Cardiac muscle cell (in vitro differentiated cells and primary cell): Measurements from ENCODE around the gene FAR2. TPM values are rescaled to one million over a fixed set of nuclear protein-coding genes. Genes with fewer than 3 reads are reported as not detected.
A peak's percentile ranks its signal among the peaks of the same experiment; 100 is the strongest.

ENCODE experiments used
- DNase-seq, 2 donors: peaks; one replicate each; pipeline versions ENCODE4 v3.0.0 to v3.0.0-alpha.2; 2010 to 2017; ENCODE audit warnings: low read depth in 1 of 2, low spot score in 1 of 2
- H3K27ac ChIP-seq: fragments of 200-600 bp; sonication (generic); 2 replicates; pipeline ENCODE4 v1.5.1; 2016
- H3K27me3 ChIP-seq: fragments of 200-600 bp; sonication (generic); 2 replicates; pipeline ENCODE4 v1.6.0; 2016; ENCODE audit warnings: control low read depth
- H3K36me3 ChIP-seq: fragments of 200-600 bp; sonication (generic); 2 replicates; pipeline ENCODE4 v1.5.1; 2016; ENCODE audit warnings: control low read depth
- H3K4me1 ChIP-seq: fragments of 200-600 bp; sonication (generic); 2 replicates; pipeline ENCODE4 v1.8.1; 2017; ENCODE audit warnings: low read depth, mild to moderate bottlenecking, mixed run types
- H3K4me3 ChIP-seq: fragments of 200-600 bp; sonication (generic); 2 replicates; pipeline ENCODE4 v1.5.1; 2016; ENCODE audit warnings: mild to moderate bottlenecking
- H3K9me3 ChIP-seq: fragments of 200-600 bp; sonication (generic); 2 replicates; pipeline ENCODE4 v1.5.1; 2017; ENCODE audit warnings: low read depth, mild to moderate bottlenecking, control low read depth
- CTCF ChIP-seq: IDR thresholded peaks from 2 replicates; pipeline ENCODE4 v1.5.1; 2012; ENCODE audit warnings: low read depth, mild to moderate bottlenecking, low read length
- polyA plus RNA-seq: library from polyadenylated mRNA; unstranded; fragments of >200 nt; fragmentation: Nextera tagmentation; extraction: Ambion mirVana; gene quantifications from 2 replicates; pipeline ENCODE4 v1.2.1, GENCODE V29; 2016
- total RNA-seq: library from RNA; depleted of rRNA; stranded (reverse); fragments of >200 nt; gene quantifications from 2 replicates; pipeline ENCODE4 v1.2.3, GENCODE V29; 2016

FAR2 gene
- total and polyA plus RNA-seq, 2 experiments from 2014 or later = 0.38 to 0.42 TPM

DNA sequence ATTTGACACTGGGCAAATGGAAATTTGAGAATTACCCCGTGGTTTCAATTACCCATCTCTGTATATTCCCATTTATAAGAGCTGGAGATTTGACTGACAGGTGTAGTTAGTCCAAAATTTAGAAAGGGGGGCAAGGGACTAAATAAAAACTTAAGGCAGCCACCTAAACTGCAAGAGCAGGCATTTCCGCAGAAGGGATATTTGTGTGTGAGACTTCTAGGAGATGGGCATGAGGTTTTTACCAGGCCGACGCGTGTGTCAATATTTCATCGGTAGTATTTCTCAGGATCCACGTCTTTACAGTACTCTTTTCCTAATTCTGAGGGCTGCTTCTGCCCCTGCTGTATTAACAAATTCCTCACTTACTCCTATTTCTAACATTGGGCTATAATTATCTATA lies 1.4 kb downstream of the FAR2 start:
- Histone ChIP-seq H3K27ac (no peak overlapping the region), H3K36me3 (no peaks in the 10 kb centered on the region), H3K9me3 (no peaks in the 10 kb centered on the region), H3K4me1 (no peaks in the 10 kb centered on the region), H3K27me3 (peaks cover 38% of the 10 kb centered on the region), H3K4me3 (no peak overlapping the region)
- no peak for TF ChIP-seq CTCF
- no peak for DNase-seq

- no peaks in the 10 kb centered on the region for H3K4me1 ChIP-seq
- peaks cover 34% of the 10 kb centered on the region for H3K27me3 ChIP-seq
- TF ChIP-seq CTCF = no peak
- H3K4me3 ChIP-seq = no peak overlapping the region
- no peaks in the 10 kb centered on the region for H3K36me3 ChIP-seq
- no peak for DNase-seq
- H3K9me3 ChIP-seq = no peaks in the 10 kb centered on the region
- H3K27ac ChIP-seq = no peak overlapping the region
These were observed 3.3 kb downstream of the FAR2 start for GRCh38 chr12:29152223-29152868.

DNA sequence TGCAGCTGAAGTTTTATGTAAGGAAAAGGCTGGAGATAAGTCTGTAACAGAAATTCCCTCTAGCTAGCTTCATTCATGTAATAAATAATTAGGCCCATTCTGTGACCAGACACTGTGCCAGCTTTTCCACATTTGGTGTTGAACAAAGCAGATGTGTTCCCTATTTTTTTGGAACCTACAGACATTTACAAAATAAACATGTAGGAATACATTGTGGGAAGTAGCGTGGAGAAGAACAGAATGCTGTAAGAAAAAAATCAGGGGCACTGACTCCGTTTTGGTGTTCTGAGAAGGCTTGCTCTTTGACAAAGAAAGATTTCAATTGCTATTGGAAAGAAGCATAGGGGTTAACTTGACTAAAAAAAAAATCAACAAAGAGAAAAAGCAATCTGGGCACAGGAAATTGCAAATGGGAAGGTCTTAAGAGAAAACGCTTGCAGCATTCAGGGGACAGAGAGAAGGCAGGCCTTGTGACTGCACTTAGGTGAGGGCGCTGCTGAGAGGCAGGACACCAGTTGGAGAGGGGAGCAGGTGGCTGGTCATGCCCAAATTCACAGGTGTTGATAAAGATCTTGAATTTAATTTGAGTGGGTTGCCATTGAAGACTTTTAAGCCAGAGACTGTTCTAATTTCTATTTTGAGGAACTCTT lies 4.0 kb downstream of the FAR2 start:
- no peak for DNase-seq

DNA sequence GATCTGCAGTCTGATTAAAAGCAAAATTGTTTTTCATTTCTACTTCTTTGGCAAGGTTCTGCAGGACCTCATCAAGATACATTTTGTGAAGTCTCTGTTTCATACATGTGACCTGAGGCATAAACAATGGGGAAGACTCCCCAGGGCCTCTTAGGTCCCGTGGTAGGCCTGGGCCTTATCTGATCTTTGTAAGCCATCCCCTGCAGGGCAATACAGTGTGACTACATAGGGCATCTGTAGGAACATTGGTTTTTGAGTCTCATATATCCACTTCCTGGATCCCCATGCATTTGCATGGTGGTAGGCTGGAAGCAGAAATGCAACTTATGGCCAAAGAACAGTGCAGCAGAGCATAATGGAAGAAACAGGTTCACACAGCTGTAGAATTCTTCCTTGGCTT lies 6.0 kb downstream of the FAR2 start:
- Histone ChIP-seq H3K4me1 (peaks cover 7% of the 10 kb centered on the region), H3K27me3 (peaks cover 7% of the 10 kb centered on the region), H3K36me3 (no peaks in the 10 kb centered on the region), H3K27ac (no peak overlapping the region), H3K4me3 (no peak overlapping the region), H3K9me3 (no peaks in the 10 kb centered on the region)
- no peak for DNase-seq
- TF ChIP-seq CTCF = no peak

More for the DNA sequence above, 4.0 kb downstream of the FAR2 start:
- no peak for TF ChIP-seq CTCF
- H3K9me3 ChIP-seq = no peaks in the 10 kb centered on the region
- no peaks in the 10 kb centered on the region for H3K36me3 ChIP-seq
- no peak overlapping the region for H3K4me3 ChIP-seq
- H3K27ac ChIP-seq = no peak overlapping the region
- H3K4me1 ChIP-seq = no peaks in the 10 kb centered on the region
- H3K27me3 ChIP-seq = peaks cover 27% of the 10 kb centered on the region

GRCh38 chr12:29157486-29157946 lies 8.4 kb downstream of the FAR2 start:
- no peak for TF ChIP-seq CTCF
- no peaks in the 10 kb centered on the region for H3K9me3 ChIP-seq
- H3K27ac ChIP-seq = no peak overlapping the region
- no peaks in the 10 kb centered on the region for H3K27me3 ChIP-seq
- peaks cover 7% of the 10 kb centered on the region for H3K4me1 ChIP-seq
- no peaks in the 10 kb centered on the region for H3K36me3 ChIP-seq
- DNase-seq = peak in 1 of 2 donors; percentile 43
- no peak overlapping the region for H3K4me3 ChIP-seq
